Regular cardiac myocyte (primary cell): ENCODE measurements around the gene SIRPD. TPM values are rescaled to one million over a fixed set of nuclear protein-coding genes. Genes with fewer than 3 reads are reported as not detected.

Experiments used
- total RNA-seq: library from RNA; depleted of rRNA; stranded (reverse); fragments of >200 nt; gene quantifications from 2 replicates; pipeline ENCODE4 v1.2.3, GENCODE V29; 2014

SIRPD gene
- total RNA-seq = not detected in 2 replicates

GRCh38 chr20:1557605-1558004 lies at the start of gene SIRPD:
SIRPD (minus strand) TSS chr20:1557705; CDS start chr20:1557653, 52 bp downstream.

GRCh38 chr20:1491281-1491840 lies 66.1 kb downstream of the SIRPD start, which contains the start of gene SIRPB2:
SIRPB2 (minus strand) TSS chr20:1491420; CDS start chr20:1491359, 61 bp downstream.

Other genes starting within 250 kb of the SIRPD start
- gene SDCBP2, start 228.6 kb downstream of the SIRPD start, total RNA-seq = 2.3 TPM in 2 replicates
- 154 and 176 TPM in 2 replicates for gene FKBP1A, start 164.7 kb downstream of the SIRPD start, total RNA-seq
- gene NSFL1C, start 90.9 kb downstream of the SIRPD start, total RNA-seq = 22.0 and 39.3 TPM in 2 replicates
- not detected in 2 replicates for gene SIRPB2, start 66.3 kb downstream of the SIRPD start, total RNA-seq
- gene SIRPB1, start 62.3 kb upstream of the SIRPD start, total RNA-seq = 0.19 and 2.5 TPM in 2 replicates
- gene SIRPG, start 100.1 kb upstream of the SIRPD start, total RNA-seq = not detected in 2 replicates